COLO829 (cell line): ENCODE results near the gene LKAAEAR1.

Experiments used
- DNase-seq: peaks from one replicate; pipeline ENCODE4 v3.0.0; 2012; ENCODE audit warnings: low spot score

LKAAEAR1 gene

DNA sequence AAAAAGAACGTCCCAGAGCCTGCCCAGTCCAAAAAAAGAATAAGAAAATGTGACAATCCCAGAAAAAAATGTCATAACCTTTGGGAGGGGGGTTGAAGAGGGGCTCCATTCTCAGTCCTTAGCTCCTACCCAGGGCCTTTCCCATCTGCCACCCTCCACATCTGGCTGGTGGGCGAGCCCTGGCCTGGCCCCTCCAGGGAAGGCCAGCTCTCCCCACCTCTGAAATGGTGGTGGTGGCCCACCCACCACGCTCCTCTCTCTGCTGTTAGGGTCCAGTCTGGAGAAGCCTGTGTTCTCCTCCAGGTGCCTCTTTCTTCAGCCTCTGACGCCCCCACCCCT, 5.3 kb downstream of the LKAAEAR1 start:
- no peak for DNase-seq

GRCh38 chr20:64077876-64078551, 6.2 kb downstream of the LKAAEAR1 start:
- no peak for DNase-seq

DNA sequence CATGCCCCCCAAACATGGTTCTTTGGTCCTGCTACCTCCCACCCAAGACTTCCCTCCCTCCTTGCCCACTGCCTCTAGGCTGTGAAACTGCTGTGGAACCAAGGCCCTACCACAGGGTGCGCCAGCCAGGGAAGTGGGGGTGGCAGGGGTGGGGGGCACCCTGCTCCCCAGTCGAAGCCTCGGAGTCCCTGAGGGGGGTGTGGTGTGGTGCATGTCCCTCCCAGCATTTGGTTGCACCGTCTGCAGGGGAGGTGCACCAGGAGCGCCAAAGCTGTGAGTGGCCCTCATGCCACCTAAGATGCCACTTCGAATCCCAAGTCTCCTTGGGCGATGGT, 6.7 kb downstream of the LKAAEAR1 start:
- no peak for DNase-seq

DNA sequence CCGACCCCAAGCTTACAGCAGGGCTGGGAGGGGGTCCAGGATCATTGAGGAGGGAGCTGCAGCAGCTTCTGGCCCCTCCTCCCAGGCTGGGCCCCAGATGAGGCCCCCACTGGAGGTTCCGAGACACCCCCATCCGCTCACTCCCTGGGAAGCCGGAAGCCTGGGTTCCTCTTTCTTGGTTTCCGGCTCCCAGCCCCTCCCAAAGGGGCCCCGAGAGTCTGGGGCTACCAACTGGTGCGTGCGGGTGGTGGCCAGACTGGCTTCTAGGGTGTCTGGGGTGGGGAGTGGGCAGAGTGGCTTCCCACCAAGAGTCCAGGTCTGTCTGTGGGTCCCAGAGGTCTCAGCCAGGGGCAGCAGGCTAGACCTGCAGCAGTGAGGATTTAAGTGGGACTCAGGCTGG, 7.1 kb downstream of the LKAAEAR1 start:
- no peak for DNase-seq

DNA sequence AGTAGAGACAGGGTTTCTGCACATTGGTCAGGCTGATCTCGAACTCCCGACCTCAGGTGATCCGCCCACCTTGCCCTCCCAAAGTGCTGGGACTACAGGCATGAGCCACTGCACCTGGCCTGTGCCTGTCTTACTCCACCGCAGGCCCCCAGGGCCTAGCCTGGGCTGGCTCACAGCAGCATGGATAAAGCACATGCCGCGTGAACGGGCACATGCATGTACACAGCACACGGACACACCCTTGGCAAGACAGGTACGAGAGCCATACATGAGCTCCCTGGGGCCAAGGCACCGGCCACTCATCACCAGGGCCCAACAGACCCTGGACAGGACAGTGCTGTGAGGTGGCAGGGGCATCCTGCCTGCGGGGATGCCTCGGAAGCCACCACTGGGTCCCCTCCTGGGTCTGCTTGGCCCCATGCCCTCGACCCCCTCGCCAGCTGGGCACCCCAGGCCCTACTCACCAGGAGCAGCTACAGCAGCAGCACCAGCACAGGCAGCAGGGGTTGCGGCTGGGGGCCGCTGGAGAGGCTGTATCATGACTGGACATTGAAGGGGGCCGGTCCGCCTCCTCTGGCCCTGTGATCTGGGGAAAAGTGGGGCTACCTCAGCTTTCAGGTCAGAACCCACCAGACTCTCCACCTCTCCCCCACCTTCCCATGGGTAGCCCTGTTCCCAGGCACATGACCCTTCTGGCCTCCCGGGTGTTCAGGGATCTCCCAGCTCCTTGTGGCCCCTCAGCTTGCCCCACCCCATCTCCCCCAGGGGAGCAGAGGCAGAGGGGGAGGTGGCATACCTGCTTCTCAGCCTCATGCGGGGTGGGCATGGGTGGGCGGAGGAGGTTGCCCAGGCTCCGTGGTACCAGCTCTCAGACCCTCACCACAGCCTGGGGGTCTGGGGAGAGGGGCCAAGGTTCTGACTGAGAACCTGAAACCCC, 7.9 kb downstream of the LKAAEAR1 start:
- DNase-seq: no peak

DNA sequence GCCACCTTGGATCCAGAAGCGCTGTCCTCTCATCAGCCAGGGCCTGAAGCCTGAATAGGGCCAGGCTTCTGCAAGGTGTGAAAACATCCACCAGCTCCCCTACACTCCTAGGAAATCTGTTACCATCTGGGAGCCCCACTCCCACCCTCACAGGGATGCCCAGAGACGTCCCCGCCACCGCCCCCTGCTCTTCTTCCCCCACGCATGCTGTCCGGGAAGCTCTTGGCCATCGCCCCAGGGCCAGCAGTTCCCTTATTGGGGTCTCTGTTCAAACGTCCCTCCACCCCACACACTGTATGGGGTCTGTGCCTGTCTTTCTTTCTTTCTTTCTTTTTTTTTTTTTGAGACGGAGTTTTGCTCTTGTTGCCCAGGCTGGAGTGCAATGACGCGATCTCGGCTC, 8.6 kb downstream of the LKAAEAR1 start:
- no peak for DNase-seq

DNA sequence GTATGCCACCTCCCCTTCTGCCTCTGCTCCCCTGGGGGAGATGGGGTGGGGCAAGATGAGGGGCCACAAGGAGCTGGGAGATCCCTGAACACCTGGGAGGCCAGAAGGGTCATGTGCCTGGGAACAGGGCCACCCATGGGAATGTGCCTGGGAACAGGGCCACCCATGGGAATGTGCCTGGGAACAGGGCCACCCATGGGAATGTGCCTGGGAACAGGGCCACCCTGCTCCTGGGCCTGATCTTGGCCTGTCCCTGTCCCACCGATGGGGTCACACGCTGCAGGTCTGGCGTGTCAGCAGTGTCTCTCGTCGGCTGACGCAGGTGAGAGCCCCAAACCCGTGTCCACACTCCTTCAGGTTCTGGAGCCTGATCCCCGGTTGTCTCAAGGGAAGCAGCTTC, 9.2 kb downstream of the LKAAEAR1 start:
- DNase-seq: no peak

DNA sequence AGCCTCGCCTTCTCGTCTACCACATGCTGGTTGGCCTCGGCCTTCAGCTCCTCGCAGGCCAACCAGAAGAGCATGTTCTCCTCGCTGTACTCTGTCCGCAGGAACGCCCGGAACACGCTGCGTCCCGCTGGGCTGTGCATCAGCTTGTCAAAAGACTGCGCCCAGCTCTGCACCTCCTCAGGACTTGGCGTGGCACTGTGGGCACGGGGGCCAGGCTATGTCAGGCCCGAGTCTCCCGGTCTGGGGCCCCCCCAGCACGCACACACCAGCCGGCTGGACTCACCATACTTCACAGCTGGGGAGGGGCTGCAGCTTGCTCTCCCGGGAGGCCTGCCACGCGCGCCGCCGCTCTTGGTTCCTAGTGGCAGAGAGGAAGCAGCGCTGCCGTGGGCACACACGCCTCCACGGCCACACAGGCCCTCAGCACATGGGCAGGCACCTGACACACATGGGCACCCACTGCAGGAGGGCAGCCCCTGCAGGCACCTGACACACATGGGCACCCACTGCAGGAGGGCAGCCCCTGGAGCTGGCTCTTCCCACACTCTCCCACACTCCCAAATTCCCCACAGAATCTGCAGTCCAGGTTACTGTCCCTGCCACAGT, 9.9 kb downstream of the LKAAEAR1 start:
- DNase-seq: no peak

GRCh38 chr20:64073476-64074183, 10.6 kb downstream of the LKAAEAR1 start:
- no peak for DNase-seq

DNA sequence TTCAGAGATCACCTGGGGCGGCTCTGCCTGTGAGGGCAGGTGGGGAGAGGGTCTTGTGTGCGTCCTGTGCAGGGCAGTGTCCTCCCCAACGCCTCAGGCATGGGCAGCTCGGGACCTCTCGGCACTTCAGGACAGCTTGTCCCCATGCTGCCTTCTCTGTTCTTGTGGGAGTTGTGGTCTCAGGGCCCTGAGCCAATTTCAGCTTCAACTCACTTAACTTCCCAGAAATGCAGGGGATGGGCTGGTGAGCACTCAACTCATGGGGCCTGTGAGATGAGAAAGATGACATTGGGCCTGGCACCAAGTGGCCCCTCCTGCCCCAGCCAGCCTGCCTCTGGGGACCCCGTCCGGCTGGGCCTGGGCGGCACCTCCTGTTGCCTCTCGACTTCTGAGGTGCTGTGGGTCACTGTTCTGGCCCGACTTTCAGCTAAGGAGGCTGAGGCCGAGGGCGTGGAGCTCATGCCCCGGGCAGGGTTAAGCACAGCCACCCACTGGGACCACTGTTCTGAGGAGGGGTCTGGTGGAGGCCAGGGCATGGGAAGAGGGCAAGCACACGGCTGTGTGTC, 11.6 kb downstream of the LKAAEAR1 start:
- DNase-seq: no peak

- no peak for DNase-seq
Measured at GRCh38 chr20:64071341-64072332, 12.6 kb downstream of the LKAAEAR1 start.

DNA sequence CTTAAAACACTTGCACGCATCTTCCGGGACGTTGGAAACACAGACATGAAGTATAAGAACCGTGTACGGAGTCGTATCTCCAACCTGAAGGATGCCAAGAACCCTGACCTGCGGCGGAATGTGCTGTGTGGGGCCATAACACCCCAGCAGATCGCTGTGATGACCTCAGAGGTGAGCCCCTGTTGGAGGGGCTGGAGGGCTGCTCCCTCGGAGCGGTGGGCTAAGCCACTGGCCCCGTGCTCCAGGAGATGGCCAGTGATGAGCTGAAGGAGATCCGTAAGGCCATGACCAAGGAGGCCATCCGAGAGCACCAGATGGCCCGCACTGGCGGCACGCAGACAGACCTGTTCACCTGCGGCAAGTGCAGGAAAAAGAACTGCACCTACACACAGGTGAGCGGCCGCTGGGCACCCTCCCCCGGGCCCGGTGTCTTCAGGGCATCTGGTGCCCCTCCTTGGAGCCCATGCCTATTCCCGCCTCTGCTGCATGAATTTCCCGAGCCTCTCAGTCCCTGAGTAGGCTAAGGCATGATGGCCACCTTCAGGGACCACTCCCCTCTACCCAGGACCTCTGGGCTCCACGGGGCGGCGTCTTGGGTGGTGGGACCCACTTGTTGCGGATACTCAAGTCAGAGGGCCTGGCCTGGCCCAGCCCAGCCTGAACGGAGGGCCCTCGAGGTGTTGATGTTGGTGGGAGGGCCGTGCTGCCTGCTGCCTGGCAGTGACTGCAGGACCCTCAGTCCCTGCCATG, 13.8 kb downstream of the LKAAEAR1 start:
- no peak for DNase-seq

- peak; percentile 53 for DNase-seq
Measured at GRCh38 chr20:64069614-64070243, 14.5 kb downstream of the LKAAEAR1 start.

DNA sequence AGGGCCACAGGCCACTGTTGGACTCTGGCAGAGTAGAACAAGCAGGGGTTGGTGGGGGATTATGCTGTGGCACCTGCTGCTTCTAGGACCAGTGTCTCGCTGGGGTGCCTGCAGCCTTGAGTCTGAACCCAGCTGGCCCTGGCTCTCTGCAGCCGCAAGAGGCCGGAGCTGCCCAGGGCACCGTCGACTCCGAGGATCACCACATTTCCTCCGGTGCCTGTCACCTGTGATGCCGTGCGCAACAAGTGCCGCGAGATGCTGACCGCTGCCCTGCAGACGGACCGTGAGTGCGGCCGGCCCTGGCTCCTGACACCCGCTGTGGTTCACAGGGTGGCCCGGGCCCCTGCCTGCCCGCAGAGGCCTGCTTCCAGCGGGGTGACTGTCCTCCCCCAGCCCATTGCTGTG, 15.0 kb downstream of the LKAAEAR1 start:
- DNase-seq: no peak

DNA sequence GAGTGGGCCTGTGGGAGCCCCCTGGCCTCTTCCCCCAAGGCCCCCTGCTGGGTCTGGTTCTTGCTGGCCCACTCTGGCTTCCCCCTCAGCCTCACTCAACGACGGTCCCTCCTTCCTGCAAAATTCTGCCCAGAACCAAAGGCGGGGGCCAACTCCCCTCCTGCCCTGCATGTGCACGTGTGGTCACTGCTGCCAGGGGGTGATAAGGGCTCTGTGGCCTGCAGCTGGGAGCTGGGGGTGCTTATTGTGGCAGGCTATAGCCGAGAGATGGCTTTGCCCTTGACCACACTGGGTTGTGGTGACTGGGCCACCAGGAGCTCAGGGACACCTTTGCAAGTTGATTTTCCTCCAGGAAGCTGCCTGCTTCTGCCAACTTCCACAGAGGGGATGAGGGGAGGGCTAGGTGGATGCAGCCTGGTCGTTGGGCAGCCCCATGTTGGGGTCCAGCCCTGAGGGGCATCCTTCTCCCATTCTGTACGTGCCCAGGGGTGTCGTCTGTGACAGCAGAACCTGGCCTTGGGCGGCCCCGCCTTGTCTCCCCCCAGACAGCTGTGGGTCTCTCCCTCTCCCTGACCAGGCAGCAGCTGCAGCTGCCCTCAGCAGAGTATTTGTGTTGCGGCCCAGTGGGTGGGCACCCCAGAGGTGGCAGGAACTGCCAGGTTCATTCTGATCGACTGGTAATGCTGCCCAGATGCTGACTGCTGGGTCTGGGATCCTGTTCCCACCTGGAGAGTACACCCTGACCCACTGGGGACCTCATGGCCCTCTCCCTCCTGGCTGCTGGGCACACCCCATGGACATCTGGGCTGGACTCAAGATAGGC, 15.6 kb downstream of the LKAAEAR1 start:
- DNase-seq: no peak

DNA sequence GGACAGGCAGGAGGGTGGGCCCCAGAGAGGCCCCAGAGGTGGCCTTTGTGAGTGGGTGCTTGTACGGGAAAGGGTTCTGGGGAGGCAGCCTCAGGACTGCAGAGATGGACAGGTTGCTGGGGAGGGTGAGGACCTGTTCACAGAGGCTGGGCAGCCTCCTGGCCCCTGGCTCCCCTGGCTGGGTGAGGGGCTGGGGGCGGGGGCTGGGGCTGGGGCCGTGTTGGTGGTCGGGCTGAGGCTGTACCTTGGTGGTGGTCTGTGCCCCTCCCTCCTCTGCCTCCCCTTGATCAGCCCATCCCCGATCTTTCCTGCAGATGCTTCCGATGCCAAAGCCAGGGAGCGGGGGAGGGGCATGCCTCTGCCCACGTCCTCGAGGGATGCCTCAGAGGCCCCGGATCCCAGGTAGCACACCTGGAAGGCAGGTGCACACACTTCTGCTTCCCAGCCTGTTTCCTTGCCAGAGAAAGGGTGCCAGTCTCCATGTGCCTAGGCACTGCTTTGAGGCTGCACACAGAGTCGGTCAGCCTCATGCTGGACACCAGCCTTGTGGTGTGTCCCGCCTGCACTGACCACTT, 16.4 kb downstream of the LKAAEAR1 start:
- no peak for DNase-seq

GRCh38 chr20:64067005-64067632, 17.1 kb downstream of the LKAAEAR1 start:
- DNase-seq: no peak

DNA sequence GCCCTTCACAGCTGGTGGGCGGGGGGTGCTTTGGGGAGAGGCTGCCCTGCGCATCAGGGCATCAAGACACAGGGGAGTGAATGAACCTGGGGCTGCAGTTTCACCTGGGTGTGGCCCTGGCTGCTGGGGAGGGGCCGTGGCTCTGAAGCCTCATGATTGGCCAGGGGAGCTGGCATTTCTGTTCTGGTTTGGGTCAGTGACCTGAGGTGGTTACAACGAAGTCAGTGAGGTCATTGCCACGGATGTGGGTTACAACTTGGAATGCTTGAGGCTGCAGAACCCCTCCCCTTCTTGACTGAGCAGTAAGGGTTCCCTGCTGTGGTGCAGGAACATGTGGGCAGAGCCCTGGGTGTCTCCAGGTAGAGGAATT, 18.2 kb downstream of the LKAAEAR1 start:
- no peak for DNase-seq
